Measurements from ENCODE around the gene COQ10A. TPM values are rescaled to one million over a fixed set of nuclear protein-coding genes. Genes with fewer than 3 reads are reported as not detected.

The COQ10A gene
- polyA plus RNA-seq, 1 of the 3 experiments (the other 2 are of a cell fraction), result 42.2 TPM

DNA sequence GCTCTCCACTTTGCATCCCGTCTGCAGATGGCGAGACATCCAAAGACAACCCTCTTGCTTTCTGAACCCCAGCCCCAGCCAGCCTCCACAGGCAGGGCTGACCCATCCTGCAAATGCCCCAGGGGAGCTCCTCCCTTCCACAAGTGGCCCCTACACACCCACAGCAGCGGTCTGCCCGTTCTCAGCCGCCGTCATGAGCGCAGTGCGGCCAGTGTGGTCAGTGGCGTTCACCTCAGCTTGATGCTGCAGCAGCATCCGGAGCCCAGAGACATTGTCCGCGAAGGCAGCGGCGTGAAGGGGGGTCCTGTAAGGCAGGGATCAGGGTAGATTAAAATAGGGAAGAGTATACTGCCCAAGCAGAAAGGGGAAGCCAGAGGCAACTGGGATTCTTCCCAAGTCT is 22.2 kb upstream of the COQ10A start:
- DNase-seq, result no peak
- Histone ChIP-seq H3K27ac (ENCODE audit: low read depth in 2 of 2, low read length in 1 of 2) (no peak overlapping the region), H3K4me1 (ENCODE audit: control insufficient read depth in 1 of 2, insufficient read depth in 2 of 2, low read depth in 1 of 2, low read length in 1 of 2) (no peaks in the 10 kb centered on the region), H3K4me2 (no peak overlapping the region), H2AFZ (ENCODE audit: low read depth) (no peak overlapping the region), H3K27me3 (ENCODE audit: insufficient read depth) (no peaks in the 10 kb centered on the region), H3K79me2 (ENCODE audit: insufficient read depth) (peaks cover 7% of the 10 kb centered on the region; the same call in 1 of the 2 replicates), H3K4me3 (ENCODE audit: low read depth in 2 of 2, low read length in 1 of 2) (no peak overlapping the region), H3K9me2 (no peaks in the 10 kb centered on the region), H3K36me3 (replicated peaks in 1 of 2; ENCODE audit: control insufficient read depth in 1 of 2, insufficient read depth in 2 of 2, low read length in 1 of 2) (peaks cover 42 to 91% of the 10 kb centered on the region in 2 experiments), H4K20me1 (ENCODE audit: insufficient read depth) (peaks cover 13% of the 10 kb centered on the region; the same call in 1 of the 2 replicates), H3K9me3 (no peaks in the 10 kb centered on the region), H3F3A (replicated peaks; ENCODE audit: insufficient read depth) (peaks cover 2% of the 10 kb centered on the region), H3K9ac (no peak overlapping the region)
- 99% methylated on average over 9 of the region's 14 CpGs for WGBS (ENCODE audit: low lambda C conversion rate)
- TF ChIP-seq, protein P1, sequence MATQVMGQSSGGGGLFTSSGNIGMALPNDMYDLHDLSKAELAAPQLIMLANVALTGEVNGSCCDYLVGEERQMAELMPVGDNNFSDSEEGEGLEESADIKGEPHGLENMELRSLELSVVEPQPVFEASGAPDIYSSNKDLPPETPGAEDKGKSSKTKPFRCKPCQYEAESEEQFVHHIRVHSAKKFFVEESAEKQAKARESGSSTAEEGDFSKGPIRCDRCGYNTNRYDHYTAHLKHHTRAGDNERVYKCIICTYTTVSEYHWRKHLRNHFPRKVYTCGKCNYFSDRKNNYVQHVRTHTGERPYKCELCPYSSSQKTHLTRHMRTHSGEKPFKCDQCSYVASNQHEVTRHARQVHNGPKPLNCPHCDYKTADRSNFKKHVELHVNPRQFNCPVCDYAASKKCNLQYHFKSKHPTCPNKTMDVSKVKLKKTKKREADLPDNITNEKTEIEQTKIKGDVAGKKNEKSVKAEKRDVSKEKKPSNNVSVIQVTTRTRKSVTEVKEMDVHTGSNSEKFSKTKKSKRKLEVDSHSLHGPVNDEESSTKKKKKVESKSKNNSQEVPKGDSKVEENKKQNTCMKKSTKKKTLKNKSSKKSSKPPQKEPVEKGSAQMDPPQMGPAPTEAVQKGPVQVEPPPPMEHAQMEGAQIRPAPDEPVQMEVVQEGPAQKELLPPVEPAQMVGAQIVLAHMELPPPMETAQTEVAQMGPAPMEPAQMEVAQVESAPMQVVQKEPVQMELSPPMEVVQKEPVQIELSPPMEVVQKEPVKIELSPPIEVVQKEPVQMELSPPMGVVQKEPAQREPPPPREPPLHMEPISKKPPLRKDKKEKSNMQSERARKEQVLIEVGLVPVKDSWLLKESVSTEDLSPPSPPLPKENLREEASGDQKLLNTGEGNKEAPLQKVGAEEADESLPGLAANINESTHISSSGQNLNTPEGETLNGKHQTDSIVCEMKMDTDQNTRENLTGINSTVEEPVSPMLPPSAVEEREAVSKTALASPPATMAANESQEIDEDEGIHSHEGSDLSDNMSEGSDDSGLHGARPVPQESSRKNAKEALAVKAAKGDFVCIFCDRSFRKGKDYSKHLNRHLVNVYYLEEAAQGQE (IDR thresholded peaks at IDR 0.05; ENCODE audit: low read depth, low read length), result no peak
- TF ChIP-seq TCF12 (IDR thresholded peaks at IDR 0.05) (no peak), CHD2 (IDR thresholded peaks at IDR 0.05; ENCODE audit: low read length, partially characterized antibody) (no peak), GABPA (IDR thresholded peaks at IDR 0.05; ENCODE audit: low read depth) (no peak), SIN3A (IDR thresholded peaks at IDR 0.05; ENCODE audit: borderline replicate concordance, low read depth, low read length) (no peak), ELF1 (IDR thresholded peaks at IDR 0.05) (no peak), TEAD4 (IDR thresholded peaks at IDR 0.05; ENCODE audit: borderline replicate concordance, insufficient read depth) (no peak), RAD21 (IDR thresholded peaks at IDR 0.05; ENCODE audit: low read length) (no peak), EZH2phosphoT487 (IDR thresholded peaks at IDR 0.05; ENCODE audit: borderline replicate concordance, low read depth) (no peak), GATA2 (CRISPR knock-in tag; IDR thresholded peaks at IDR 0.05) (no peak), RCOR1 (IDR thresholded peaks at IDR 0.05; ENCODE audit: low read length) (no peak), YY1 (IDR thresholded peaks at IDR 0.05; ENCODE audit: low read depth) (no peak), PBX3 (IDR thresholded peaks at IDR 0.05) (no peak), RXRA (IDR thresholded peaks at IDR 0.05; ENCODE audit: borderline replicate concordance, low read depth) (no peak), FOXM1 (IDR thresholded peaks at IDR 0.05; ENCODE audit: low read depth) (no peak), NRF1 (IDR thresholded peaks at IDR 0.05; ENCODE audit: low read depth, low read length) (no peak)
- TF ChIP-seq, protein P2, sequence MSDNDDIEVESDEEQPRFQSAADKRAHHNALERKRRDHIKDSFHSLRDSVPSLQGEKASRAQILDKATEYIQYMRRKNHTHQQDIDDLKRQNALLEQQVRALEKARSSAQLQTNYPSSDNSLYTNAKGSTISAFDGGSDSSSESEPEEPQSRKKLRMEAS (IDR thresholded peaks at IDR 0.05; ENCODE audit: low read depth), result no peak
- TF ChIP-seq, protein P3, sequence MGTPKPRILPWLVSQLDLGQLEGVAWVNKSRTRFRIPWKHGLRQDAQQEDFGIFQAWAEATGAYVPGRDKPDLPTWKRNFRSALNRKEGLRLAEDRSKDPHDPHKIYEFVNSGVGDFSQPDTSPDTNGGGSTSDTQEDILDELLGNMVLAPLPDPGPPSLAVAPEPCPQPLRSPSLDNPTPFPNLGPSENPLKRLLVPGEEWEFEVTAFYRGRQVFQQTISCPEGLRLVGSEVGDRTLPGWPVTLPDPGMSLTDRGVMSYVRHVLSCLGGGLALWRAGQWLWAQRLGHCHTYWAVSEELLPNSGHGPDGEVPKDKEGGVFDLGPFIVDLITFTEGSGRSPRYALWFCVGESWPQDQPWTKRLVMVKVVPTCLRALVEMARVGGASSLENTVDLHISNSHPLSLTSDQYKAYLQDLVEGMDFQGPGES (IDR thresholded peaks at IDR 0.05; ENCODE audit: low read depth, low read length), result no peak
- ChIA-PET CTCF (interaction anchor here (0.7 to 1.7 kb wide), 5 partner anchors 8 to 118 kb away, joined by 3 to 5 read pairs (median 3); partner anchors contain the start of gene SMARCC2), POLR2A (interaction anchor here (0.9 kb wide), 1 partner anchor 22 kb away, joined by 3 read pairs; the partner anchor contains the start of gene RNF41)
